Activated CD8-positive, alpha-beta memory T cell treated with anti-CD3 and anti-CD28 coated beads, Interleukin-2, amount 10 ng/mL, durations not matched to agents 7 days and 5 days (primary cell): ENCODE measurements around the gene KANSL1. TPM values are rescaled to one million over a fixed set of nuclear protein-coding genes. Genes with fewer than 3 reads are reported as not detected.
"Not testable (repeated sequence)": the region's sequence is repeated elsewhere in the genome, so short reads cannot be mapped to it uniquely, and the experiment has no call there.

Source experiments
- ATAC-seq: fragments of 150-1000 bp; cut with Tn5 transposase; one replicate; pipeline ENCODE4 v1.10.0; 2021; ENCODE audit warnings: moderate library complexity
- CTCF ChIA-PET: fragments of 350-600 bp; sonication (Branson Sonifier 250); formaldehyde crosslinking; loops from one replicate; lab custom pipeline; 2021; ENCODE audit warnings: antibody characterized with exemption; lab: Charles Lee
- DNase-seq: peaks from one replicate; pipeline ENCODE4 v3.0.0-alpha.2; 2020
- H3K27ac Mint-ChIP-seq: one replicate; pipeline ENCODE4 v1.8.0; 2021; ENCODE audit warnings: mild to moderate bottlenecking, mixed read lengths
- H3K27me3 Mint-ChIP-seq: one replicate; pipeline ENCODE4 v1.8.0; 2021; ENCODE audit warnings: mixed read lengths
- H3K36me3 Mint-ChIP-seq: one replicate; pipeline ENCODE4 v1.8.0; 2021; ENCODE audit warnings: mild to moderate bottlenecking, mixed read lengths
- H3K4me1 Mint-ChIP-seq: one replicate; pipeline ENCODE4 v1.8.0; 2021; ENCODE audit warnings: mixed read lengths
- H3K4me3 Mint-ChIP-seq: one replicate; pipeline ENCODE4 v1.8.0; 2021; ENCODE audit warnings: mild to moderate bottlenecking, moderate library complexity, mixed read lengths
- H3K9me3 Mint-ChIP-seq: one replicate; pipeline ENCODE4 v1.8.0; 2022; ENCODE audit warnings: low read depth, mixed read lengths
- total RNA-seq, 2 experiments: library from RNA; stranded (reverse); gene quantifications; one replicate each; pipeline ENCODE4 v1.2.3, GENCODE V29; 2021

KANSL1 gene
- total RNA-seq, 2 experiments from 2014 or later: 85.7 to 132 TPM

GRCh38 chr17:46122486-46122871 lies 70.8 kb downstream of the KANSL1 start:
- Mint-ChIP-seq H3K4me3 (peak overlapping the region; percentile 38), H3K9me3 (no peaks in the 10 kb centered on the region), H3K36me3 (peaks cover 12% of the 10 kb centered on the region), H3K27me3 (no peaks in the 10 kb centered on the region), H3K4me1 (peaks cover 42% of the 10 kb centered on the region), H3K27ac (no peak overlapping the region)
- ATAC-seq (no peak), DNase-seq (no peak)
- CTCF ChIA-PET: interaction anchor here (0.8 kb wide), 1 partner anchor 70 kb away, joined by 3 read pairs; the partner anchor contains the start of gene KANSL1

GRCh38 chr17:46121841-46122485 lies 71.3 kb downstream of the KANSL1 start:
- peaks cover 42% of the 10 kb centered on the region for H3K4me1 Mint-ChIP-seq
- H3K36me3 Mint-ChIP-seq: peaks cover 13% of the 10 kb centered on the region
- H3K27me3 Mint-ChIP-seq: no peaks in the 10 kb centered on the region
- CTCF ChIA-PET: interaction anchor here (0.6 kb wide), 1 partner anchor 79 kb away, joined by 3 read pairs; no protein-coding TSS in a partner anchor
- no peaks in the 10 kb centered on the region for H3K9me3 Mint-ChIP-seq
- H3K4me3 Mint-ChIP-seq: peak overlapping the region; percentile 38
- peak overlapping the region; percentile 12 for H3K27ac Mint-ChIP-seq
- no peak for DNase-seq
- ATAC-seq: peak; percentile 45

GRCh38 chr17:46121165-46121764 lies 72.0 kb downstream of the KANSL1 start:
- CTCF ChIA-PET: interaction anchor here (0.6 kb wide), 1 partner anchor 78 kb away, joined by 3 read pairs; no protein-coding TSS in a partner anchor
- no peak for ATAC-seq
- no peak overlapping the region for H3K27ac Mint-ChIP-seq
- H3K9me3 Mint-ChIP-seq: no peaks in the 10 kb centered on the region
- no peaks in the 10 kb centered on the region for H3K27me3 Mint-ChIP-seq
- DNase-seq: no peak
- peaks cover 11% of the 10 kb centered on the region for H3K36me3 Mint-ChIP-seq
- no peak overlapping the region for H3K4me3 Mint-ChIP-seq
- H3K4me1 Mint-ChIP-seq: peaks cover 42% of the 10 kb centered on the region

GRCh38 chr17:46120537-46120936 lies 72.7 kb downstream of the KANSL1 start:
- no peak for DNase-seq
- no peaks in the 10 kb centered on the region for H3K9me3 Mint-ChIP-seq
- no peak for ATAC-seq
- CTCF ChIA-PET: no interaction called here
- peaks cover 11% of the 10 kb centered on the region for H3K36me3 Mint-ChIP-seq
- H3K4me3 Mint-ChIP-seq: no peak overlapping the region
- H3K27me3 Mint-ChIP-seq: no peaks in the 10 kb centered on the region
- no peak overlapping the region for H3K27ac Mint-ChIP-seq
- peaks cover 45% of the 10 kb centered on the region for H3K4me1 Mint-ChIP-seq

- DNase-seq (no peak), ATAC-seq (no peak)
- no peaks in the 10 kb centered on the region for H3K9me3 Mint-ChIP-seq
- H3K4me3 Mint-ChIP-seq: no peak overlapping the region
- H3K27me3 Mint-ChIP-seq: no peaks in the 10 kb centered on the region
- no peak overlapping the region for H3K27ac Mint-ChIP-seq
- peaks cover 11% of the 10 kb centered on the region for H3K36me3 Mint-ChIP-seq
- CTCF ChIA-PET: no interaction called here
- peaks cover 45% of the 10 kb centered on the region for H3K4me1 Mint-ChIP-seq
Observed at GRCh38 chr17:46120078-46120477, 73.2 kb downstream of the KANSL1 start.

GRCh38 chr17:46118964-46119363 lies 74.3 kb downstream of the KANSL1 start:
- no peak for ATAC-seq
- Mint-ChIP-seq H3K4me1 (peaks cover 38% of the 10 kb centered on the region), H3K36me3 (peaks cover 8% of the 10 kb centered on the region), H3K4me3 (no peak overlapping the region), H3K27ac (no peak overlapping the region), H3K9me3 (no peaks in the 10 kb centered on the region), H3K27me3 (no peaks in the 10 kb centered on the region)
- CTCF ChIA-PET: no interaction called here
- DNase-seq: no peak

- CTCF ChIA-PET: no interaction called here
- peaks cover 6% of the 10 kb centered on the region for H3K36me3 Mint-ChIP-seq
- peaks cover 30% of the 10 kb centered on the region for H3K4me1 Mint-ChIP-seq
Observed at GRCh38 chr17:46117850-46118696, 75.2 kb downstream of the KANSL1 start.

GRCh38 chr17:46117117-46117516 lies 76.1 kb downstream of the KANSL1 start:
- CTCF ChIA-PET: interaction anchor here (0.7 kb wide), 1 partner anchor 73 kb away, joined by 3 read pairs; no protein-coding TSS in a partner anchor
- Mint-ChIP-seq H3K27ac (no peak overlapping the region), H3K4me3 (no peak overlapping the region), H3K27me3 (no peaks in the 10 kb centered on the region), H3K9me3 (no peaks in the 10 kb centered on the region), H3K4me1 (peaks cover 20% of the 10 kb centered on the region), H3K36me3 (peaks cover 6% of the 10 kb centered on the region)
- no peak for DNase-seq
- ATAC-seq: no peak

More at GRCh38 chr17:46117850-46118696, 75.2 kb downstream of the KANSL1 start:
- no peaks in the 10 kb centered on the region for H3K27me3 Mint-ChIP-seq
- H3K27ac Mint-ChIP-seq: no peak overlapping the region
- no peaks in the 10 kb centered on the region for H3K9me3 Mint-ChIP-seq
- ATAC-seq: no peak
- H3K4me3 Mint-ChIP-seq: no peak overlapping the region
- no peak for DNase-seq

- H3K27ac Mint-ChIP-seq: no peak overlapping the region
- H3K4me1 Mint-ChIP-seq: peaks cover 10% of the 10 kb centered on the region
- peaks cover 6% of the 10 kb centered on the region for H3K36me3 Mint-ChIP-seq
- no peaks in the 10 kb centered on the region for H3K27me3 Mint-ChIP-seq
- no peak overlapping the region for H3K4me3 Mint-ChIP-seq
- ATAC-seq (no peak), DNase-seq (no peak)
- CTCF ChIA-PET: no interaction called here
- H3K9me3 Mint-ChIP-seq: no peaks in the 10 kb centered on the region
Observed at GRCh38 chr17:46115699-46116098, 77.5 kb downstream of the KANSL1 start.

- H3K27ac Mint-ChIP-seq, H3K27me3 Mint-ChIP-seq, H3K9me3 Mint-ChIP-seq, ATAC-seq, DNase-seq, CTCF ChIA-PET, H3K36me3 Mint-ChIP-seq, H3K4me3 Mint-ChIP-seq: not testable (repeated sequence)
- H3K4me1 Mint-ChIP-seq: peaks cover 24% of the 10 kb centered on the region
Observed at GRCh38 chr17:46111236-46111635, 82.0 kb downstream of the KANSL1 start.

- CTCF ChIA-PET: interaction anchor here (0.8 kb wide), 1 partner anchor 20 kb away, joined by 3 read pairs; no protein-coding TSS in a partner anchor
- no peak for ATAC-seq
- H3K4me1 Mint-ChIP-seq: peaks cover 21% of the 10 kb centered on the region
- no peaks in the 10 kb centered on the region for H3K27me3 Mint-ChIP-seq
- H3K36me3 Mint-ChIP-seq: peaks cover 1% of the 10 kb centered on the region
- H3K9me3 Mint-ChIP-seq: no peaks in the 10 kb centered on the region
- H3K27ac Mint-ChIP-seq: no peak overlapping the region
- no peak overlapping the region for H3K4me3 Mint-ChIP-seq
- DNase-seq: no peak
Observed at GRCh38 chr17:46110219-46110618, 83.0 kb downstream of the KANSL1 start.

GRCh38 chr17:46109603-46110189 lies 83.5 kb downstream of the KANSL1 start:
- Mint-ChIP-seq H3K4me1 (peaks cover 21% of the 10 kb centered on the region), H3K9me3 (no peaks in the 10 kb centered on the region), H3K27me3 (no peaks in the 10 kb centered on the region), H3K36me3 (peaks cover 1% of the 10 kb centered on the region), H3K27ac (no peak overlapping the region), H3K4me3 (no peak overlapping the region)
- ATAC-seq (no peak), DNase-seq (no peak)
- CTCF ChIA-PET: interaction anchor here (0.8 to 0.9 kb wide), 2 partner anchors 19 to 27 kb away, joined by 3 read pairs; no protein-coding TSS in a partner anchor

- H3K27ac Mint-ChIP-seq: no peak overlapping the region
- DNase-seq: no peak
- peaks cover 1% of the 10 kb centered on the region for H3K36me3 Mint-ChIP-seq
- no peak for ATAC-seq
- CTCF ChIA-PET: interaction anchor here (0.9 kb wide), 1 partner anchor 26 kb away, joined by 3 read pairs; no protein-coding TSS in a partner anchor
- H3K9me3 Mint-ChIP-seq: no peaks in the 10 kb centered on the region
- no peak overlapping the region for H3K4me3 Mint-ChIP-seq
- H3K4me1 Mint-ChIP-seq: peaks cover 21% of the 10 kb centered on the region
- no peaks in the 10 kb centered on the region for H3K27me3 Mint-ChIP-seq
Observed at GRCh38 chr17:46108550-46109110, 84.6 kb downstream of the KANSL1 start.
